Measurements from ENCODE around the gene ITM2B. TPM values are rescaled to one million over a fixed set of nuclear protein-coding genes. Genes with fewer than 3 reads are reported as not detected.

Gene ITM2B
- total RNA-seq, 3 donors from 2014 or later: 418 to 517 (median 511) TPM

GRCh38 chr13:48221686-48222187 lies 11.3 kb upstream of the ITM2B start:
- ATAC-seq: no peak

GRCh38 chr13:48222358-48223301 lies 10.4 kb upstream of the ITM2B start:
- H3K4me1 ChIP-seq (ENCODE audit: low read depth): no peaks in the 10 kb centered on the region
- H3K36me3 ChIP-seq (ENCODE audit: low read depth): no peaks in the 10 kb centered on the region
- H3K9me3 ChIP-seq: no peaks in the 10 kb centered on the region
- DNase-seq: no peak
- no peak for TF ChIP-seq CTCF (IDR thresholded peaks at IDR 0.05)
- intact Hi-C loops (cut with DNase I, micrococcal nuclease): no loop called here
- ATAC-seq: peak; percentile 62
- no peak overlapping the region for H3K4me3 ChIP-seq

More at GRCh38 chr13:48221686-48222187, 11.3 kb upstream of the ITM2B start:
- H3K9me3 ChIP-seq: no peaks in the 10 kb centered on the region
- H3K4me3 ChIP-seq: no peak overlapping the region
- intact Hi-C loops (cut with DNase I, micrococcal nuclease): no loop called here
- no peaks in the 10 kb centered on the region for H3K36me3 ChIP-seq (ENCODE audit: low read depth)
- H3K4me1 ChIP-seq (ENCODE audit: low read depth): no peaks in the 10 kb centered on the region
- no peak for DNase-seq
- no peak for TF ChIP-seq CTCF (IDR thresholded peaks at IDR 0.05)

- intact Hi-C loops (cut with DNase I, micrococcal nuclease): no loop called here
- no peak for ATAC-seq
- no peaks in the 10 kb centered on the region for H3K9me3 ChIP-seq
- H3K4me3 ChIP-seq: no peak overlapping the region
- no peak for TF ChIP-seq CTCF (IDR thresholded peaks at IDR 0.05)
- H3K4me1 ChIP-seq (ENCODE audit: low read depth): no peaks in the 10 kb centered on the region
- no peak for DNase-seq
- H3K36me3 ChIP-seq (ENCODE audit: low read depth): no peaks in the 10 kb centered on the region
Measured at GRCh38 chr13:48224701-48225100, 8.3 kb upstream of the ITM2B start.

- TF ChIP-seq CTCF (IDR thresholded peaks at IDR 0.05): no peak
- Histone ChIP-seq H3K4me3 (no peak overlapping the region), H3K4me1 (ENCODE audit: low read depth) (peaks cover 16% of the 10 kb centered on the region), H3K36me3 (ENCODE audit: low read depth) (no peaks in the 10 kb centered on the region), H3K9me3 (no peaks in the 10 kb centered on the region)
- intact Hi-C loops (cut with DNase I, micrococcal nuclease): no loop called here
- no peak for ATAC-seq
- no peak for DNase-seq
Measured at GRCh38 chr13:48230541-48230940, 2.5 kb upstream of the ITM2B start.

- DNase-seq: no peak
Measured at GRCh38 chr13:48231080-48231479, 1.9 kb upstream of the ITM2B start.

More at GRCh38 chr13:48231080-48231479, 1.9 kb upstream of the ITM2B start:
- intact Hi-C loops (cut with DNase I, micrococcal nuclease): no loop called here
- TF ChIP-seq CTCF (IDR thresholded peaks at IDR 0.05): no peak
- no peaks in the 10 kb centered on the region for H3K9me3 ChIP-seq
- H3K4me1 ChIP-seq (ENCODE audit: low read depth): peaks cover 19% of the 10 kb centered on the region
- no peaks in the 10 kb centered on the region for H3K36me3 ChIP-seq (ENCODE audit: low read depth)
- no peak overlapping the region for H3K4me3 ChIP-seq
- no peak for ATAC-seq
